8988T (cell line): Measurements from ENCODE around the gene OSGEPL1.
"Not testable (repeated sequence)": the region's sequence is repeated elsewhere in the genome, so short reads cannot be mapped to it uniquely, and the experiment has no call there.

Experiments used
- DNase-seq: peaks from one replicate; pipeline ENCODE4 v3.0.0; 2011

Gene OSGEPL1

GRCh38 chr2:189726849-189727248 lies 35.7 kb downstream of the OSGEPL1 start:
- no peak for DNase-seq

GRCh38 chr2:189726271-189726670 lies 36.3 kb downstream of the OSGEPL1 start:
- DNase-seq: no peak

GRCh38 chr2:189723192-189723591 lies 39.4 kb downstream of the OSGEPL1 start:
- DNase-seq: no peak

- no peak for DNase-seq
Observed at GRCh38 chr2:189719571-189719970, 43.0 kb downstream of the OSGEPL1 start.

GRCh38 chr2:189717593-189717992 lies 45.0 kb downstream of the OSGEPL1 start:
- not testable (repeated sequence) for DNase-seq

- DNase-seq: no peak
Observed at GRCh38 chr2:189709501-189710221, 52.9 kb downstream of the OSGEPL1 start.

GRCh38 chr2:189702071-189702470 lies 60.5 kb downstream of the OSGEPL1 start:
- no peak for DNase-seq

GRCh38 chr2:189700681-189701080 lies 61.9 kb downstream of the OSGEPL1 start:
- no peak for DNase-seq

GRCh38 chr2:189698020-189698887 lies 64.3 kb downstream of the OSGEPL1 start:
- DNase-seq: no peak
